NK-92 treated with Interleukin-12 subunit alpha and Interleukin-12 subunit beta, amount 100 ng/mL, for 24 hours (cell line): ENCODE data around the gene MSI2.

Source experiments
- DNase-seq: peaks from one replicate; lab custom pipeline; 2025; lab: John Stamatoyannopoulos, UW

MSI2 gene

GRCh38 chr17:57247261-57247660 lies 9.1 kb upstream of the MSI2 start:
- no peak for DNase-seq

- no peak for DNase-seq
Observed at GRCh38 chr17:57247913-57248312, 8.4 kb upstream of the MSI2 start.

- no peak for DNase-seq
Observed at GRCh38 chr17:57249520-57249919, 6.8 kb upstream of the MSI2 start.

GRCh38 chr17:57251211-57251787 lies 5.0 kb upstream of the MSI2 start:
- no peak for DNase-seq

DNA sequence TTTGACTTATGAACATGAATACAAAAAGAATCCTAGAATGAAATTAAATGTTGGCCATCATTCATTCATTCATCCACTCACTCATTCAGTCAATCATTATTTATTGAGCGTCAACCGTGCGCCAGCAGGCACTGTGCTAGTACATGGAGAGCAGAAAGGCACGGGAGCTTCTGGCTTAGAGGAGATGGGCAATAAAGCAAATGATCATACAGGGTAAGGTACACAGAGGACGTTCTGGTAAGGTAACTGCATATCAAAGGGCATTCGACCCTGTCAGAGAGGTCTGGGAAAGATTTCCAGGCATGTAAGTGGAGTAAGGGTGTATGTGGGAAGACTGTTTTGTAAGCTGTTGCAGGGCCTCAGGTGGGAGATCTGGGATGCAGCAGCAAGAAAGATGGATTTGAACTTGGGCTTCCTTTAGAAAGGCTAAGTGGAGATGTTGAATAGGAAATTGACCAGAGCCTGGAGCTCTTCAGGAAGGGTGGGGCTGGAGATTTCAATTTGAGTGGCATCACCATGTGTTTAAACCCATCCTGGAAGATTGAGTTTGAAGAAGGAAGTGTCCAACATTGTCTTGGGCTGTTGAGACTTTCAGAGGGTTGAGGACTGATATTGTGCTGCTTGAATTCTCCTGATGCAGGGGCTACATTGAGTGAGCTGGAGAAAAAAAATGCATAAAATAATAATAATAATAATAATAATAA lies 2.8 kb upstream of the MSI2 start:
- no peak for DNase-seq

DNA sequence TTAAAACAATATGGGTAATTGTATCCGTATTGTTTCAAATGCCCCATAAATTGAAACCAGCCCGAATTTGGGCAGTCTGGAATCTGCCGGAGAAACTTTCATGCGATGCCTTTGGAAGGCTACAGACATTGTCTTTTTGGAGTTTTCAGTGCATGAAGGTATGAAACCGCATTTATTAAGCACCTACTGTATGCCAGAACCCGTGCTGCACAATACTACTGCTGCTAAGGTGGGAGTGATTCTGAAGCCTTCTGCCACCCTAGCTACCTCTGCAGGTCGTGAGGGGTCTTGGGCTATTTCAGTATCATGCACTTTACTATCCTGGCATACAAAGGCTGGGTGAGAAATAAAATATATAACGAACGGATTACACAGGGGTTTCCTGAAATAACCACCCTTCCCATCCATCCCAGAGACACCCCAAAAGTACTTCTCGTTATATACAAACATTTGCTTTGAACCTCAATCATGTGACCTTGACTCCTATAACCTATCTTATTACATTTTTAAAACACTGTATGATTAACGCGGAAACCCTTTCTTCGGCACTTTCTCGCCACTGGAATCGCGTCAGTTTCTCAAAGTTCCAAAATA lies 1.0 kb upstream of the MSI2 start:
- no peak for DNase-seq

DNA sequence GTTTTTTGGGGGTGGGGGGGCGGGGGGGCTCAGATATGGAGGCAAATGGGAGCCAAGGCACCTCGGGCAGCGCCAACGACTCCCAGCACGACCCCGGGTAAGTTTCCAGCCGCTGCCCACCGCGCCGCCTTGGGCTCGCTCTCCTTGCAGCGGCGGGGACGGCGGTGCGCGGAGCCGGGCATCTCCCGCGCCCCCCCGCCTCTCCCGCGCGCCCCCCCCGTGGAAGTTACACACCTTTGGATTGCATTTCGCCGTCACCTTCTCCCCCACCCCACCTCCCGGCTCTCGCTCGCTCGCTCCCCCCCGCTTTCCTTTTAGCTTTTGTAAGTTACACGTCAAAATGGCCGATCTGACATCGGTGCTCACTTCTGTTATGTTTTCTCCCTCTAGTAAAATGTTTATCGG lies 387 bp downstream of the MSI2 start:
- no peak for DNase-seq

- no peak for DNase-seq
Observed at GRCh38 chr17:57257195-57257894, 1.0 kb downstream of the MSI2 start.

DNA sequence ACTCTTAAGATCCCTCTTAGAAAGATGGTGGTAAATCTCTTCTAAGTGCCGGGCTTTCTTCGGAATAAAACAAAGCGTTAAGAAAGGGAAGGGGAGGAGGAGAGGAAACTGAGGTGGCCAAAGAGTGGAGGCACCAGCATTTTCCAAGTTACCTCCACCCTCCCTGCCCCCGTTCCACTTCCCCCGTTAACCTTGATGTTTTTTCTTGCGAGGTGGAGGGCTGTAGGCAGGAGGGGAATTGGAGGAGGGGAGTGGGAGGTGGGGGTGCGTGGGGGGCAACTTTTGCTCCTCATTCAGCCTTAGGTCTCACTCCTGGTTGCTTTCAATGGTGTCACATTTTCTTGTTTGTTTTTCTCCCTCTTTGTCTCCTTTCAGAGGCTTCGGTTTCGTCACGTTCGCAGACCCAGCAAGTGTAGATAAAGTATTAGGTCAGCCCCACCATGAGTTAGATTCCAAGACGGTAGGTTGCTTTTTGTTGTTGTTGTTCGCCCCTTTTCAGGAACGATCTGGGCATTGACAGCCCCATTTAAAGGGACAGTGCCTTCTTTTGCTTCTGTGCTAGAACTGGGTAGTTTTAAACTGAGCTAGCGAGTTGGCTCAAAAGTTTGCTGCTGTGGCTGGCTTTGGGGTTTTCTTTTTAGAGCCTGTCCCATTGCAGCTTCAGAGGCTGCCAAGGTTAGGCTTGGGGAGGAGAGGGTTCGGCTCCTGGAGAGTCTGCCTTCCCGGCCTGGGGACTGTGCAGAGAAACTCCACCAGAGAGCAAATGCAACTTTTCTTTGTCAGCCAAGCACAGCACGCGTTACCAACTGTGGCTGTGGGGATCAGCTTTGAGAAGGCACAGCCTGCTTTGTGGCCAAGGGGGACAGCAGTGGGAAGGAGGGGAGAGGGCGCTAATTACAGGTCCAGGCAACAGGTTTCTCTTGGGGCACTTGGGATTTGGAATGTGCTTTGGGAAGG lies 1.9 kb downstream of the MSI2 start:
- DNase-seq, result no peak

GRCh38 chr17:57259306-57259705 lies 3.0 kb downstream of the MSI2 start:
- DNase-seq, result no peak

DNA sequence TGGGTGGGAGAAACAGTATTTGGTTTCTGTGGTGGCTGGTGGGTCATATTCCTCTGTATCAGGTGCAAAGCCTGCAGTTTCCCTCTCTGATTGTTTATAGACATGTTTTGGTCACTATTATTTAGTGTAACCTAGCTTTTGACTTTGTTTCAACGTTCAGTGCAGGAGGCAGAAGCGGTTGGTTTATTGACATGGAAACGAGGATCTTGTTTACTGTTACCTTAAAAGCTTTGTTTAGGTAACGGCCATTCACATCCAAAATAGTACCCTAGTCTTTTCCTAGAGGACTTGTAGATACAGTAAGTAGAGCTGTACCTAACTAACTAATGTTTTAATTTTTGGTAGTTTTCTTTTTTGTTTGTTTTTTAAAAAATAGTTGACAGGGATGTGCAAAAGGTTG lies 3.5 kb downstream of the MSI2 start:
- DNase-seq, result no peak

DNA sequence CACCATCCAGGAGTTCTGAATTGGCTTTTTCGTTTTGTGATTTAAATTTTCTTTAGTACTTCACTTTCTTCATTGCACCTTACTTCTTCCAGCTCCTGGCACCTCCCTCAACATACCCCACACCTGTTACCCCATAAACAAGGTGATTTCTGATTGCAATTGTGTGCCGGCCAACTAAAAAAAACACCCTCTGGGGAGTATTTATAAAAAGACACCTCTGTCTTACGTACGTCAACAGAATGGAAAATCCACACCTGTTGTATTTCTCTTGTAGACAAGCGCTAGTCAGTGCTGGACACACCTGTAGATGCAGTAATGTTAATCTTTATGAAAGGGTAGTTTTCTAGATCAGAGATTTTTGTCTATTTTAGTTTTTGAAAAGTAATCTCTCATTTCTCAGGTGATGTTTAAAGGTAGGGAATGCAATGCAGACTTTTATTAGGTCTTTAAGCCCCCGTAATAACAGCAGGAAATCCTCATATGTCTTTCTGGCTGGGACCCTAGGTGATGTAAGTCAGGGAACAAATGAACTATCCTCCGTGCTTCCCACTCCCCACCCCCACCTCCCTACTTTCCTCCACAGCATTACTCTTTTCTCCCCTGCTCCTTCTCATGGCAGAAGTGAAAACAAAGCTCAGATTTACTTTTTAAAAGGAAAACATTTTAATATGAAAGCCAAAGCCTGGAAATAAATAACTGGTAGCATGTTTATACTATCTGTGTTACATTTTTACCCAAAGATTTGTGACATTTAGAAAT lies 4.2 kb downstream of the MSI2 start:
- no peak for DNase-seq

DNA sequence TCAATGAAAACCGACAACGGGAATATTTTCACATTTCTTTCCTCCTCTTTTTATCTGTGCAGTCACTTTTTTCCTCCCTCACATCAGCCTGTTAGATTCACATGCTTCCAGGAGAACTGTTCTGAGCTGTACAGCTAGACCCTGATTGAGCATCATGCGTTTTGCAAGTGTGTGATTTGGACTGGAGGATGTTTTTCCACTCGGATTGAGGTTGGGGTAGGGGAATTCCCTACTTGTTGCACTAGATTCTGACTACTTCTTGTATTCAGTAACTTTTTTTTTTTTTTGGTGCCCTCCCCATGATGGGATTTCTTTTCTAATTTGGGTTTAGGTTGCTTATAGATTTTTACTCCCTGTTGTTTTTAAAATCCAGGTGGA lies 4.8 kb downstream of the MSI2 start:
- DNase-seq, result no peak

DNA sequence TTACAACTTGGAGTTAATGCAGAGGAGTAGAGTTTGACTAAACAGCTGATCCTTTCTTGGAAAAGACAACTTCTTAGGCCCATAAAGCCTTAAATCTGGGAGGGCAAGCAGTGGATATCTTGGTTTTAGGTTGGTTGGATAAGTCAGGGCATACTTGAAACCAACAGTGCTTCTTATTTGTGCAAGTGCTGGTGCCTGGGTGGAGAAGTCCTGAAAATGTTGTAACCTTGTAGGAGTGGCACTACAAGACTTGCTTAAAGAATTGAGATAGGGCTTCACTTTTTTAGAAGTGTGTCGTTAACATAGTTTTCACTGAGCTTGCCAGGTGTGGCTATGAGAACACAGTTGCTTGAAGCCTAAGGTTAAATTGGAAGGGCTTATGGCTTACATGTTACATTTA lies 6.2 kb downstream of the MSI2 start:
- no peak for DNase-seq

DNA sequence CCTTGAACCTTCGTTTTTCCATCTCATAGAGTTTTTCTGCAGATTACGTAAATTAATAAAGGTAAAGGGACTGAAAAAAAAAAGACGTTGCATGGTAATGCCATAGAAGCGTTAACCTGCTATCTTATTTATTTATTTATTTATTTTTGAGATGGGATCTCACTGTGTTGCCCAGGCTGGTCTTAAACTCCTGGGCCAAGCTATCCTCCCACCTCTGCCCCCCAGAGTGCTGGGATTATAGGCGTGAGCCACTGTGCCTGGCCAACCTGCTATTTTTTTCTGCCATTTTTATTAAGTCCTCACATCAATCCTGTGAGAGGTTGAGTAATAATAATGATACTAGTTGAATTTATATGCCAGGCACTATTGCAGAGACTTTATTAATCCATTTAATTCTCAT lies 7.9 kb downstream of the MSI2 start:
- no peak for DNase-seq

GRCh38 chr17:57264776-57265175 lies 8.5 kb downstream of the MSI2 start:
- no peak for DNase-seq

DNA sequence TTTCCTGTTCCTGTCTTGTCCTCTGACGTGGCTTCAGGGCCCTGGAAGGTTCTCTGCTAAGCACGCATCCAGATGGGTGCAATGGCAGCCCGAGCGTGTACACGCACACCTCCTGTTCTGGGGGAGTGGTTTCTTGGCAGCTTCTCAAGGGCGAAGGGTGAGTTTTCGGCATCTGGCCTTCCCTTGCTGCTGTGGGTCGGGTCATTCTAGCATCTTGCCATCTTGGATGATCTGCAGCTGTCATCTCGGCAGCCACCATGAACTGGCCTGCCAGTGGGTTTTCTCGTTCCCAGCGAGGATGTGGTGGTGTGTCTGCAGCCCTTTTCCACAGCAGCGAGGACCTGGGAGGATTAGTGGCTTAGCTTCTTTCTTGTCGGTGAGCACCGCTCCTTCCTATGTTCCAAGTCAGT lies 10.6 kb downstream of the MSI2 start:
- DNase-seq, result no peak

GRCh38 chr17:57268181-57268580 lies 11.9 kb downstream of the MSI2 start:
- no peak for DNase-seq

DNA sequence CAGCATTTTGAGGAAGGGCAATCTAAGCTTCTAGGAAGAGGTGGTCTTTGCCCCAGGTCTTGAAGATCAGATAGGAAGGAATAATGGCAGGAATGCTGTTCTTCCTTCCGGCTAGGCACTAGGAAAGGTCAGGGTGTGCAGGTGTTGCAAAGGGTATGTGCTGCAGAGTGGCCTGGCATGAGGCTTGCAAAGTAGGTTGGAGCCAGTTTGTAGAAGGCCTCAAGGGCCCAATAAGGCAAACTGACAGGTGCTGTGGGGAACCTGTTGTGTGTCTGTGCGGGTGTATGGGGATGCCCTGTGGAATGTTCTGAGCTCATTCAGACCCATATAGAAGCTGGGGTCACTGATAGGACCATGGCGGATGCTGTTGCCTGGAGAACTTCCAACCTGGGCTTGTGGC lies 12.7 kb downstream of the MSI2 start:
- DNase-seq, result no peak

- DNase-seq, result no peak
Observed at GRCh38 chr17:57269598-57270255, 13.4 kb downstream of the MSI2 start.

GRCh38 chr17:57270801-57271245 lies 14.5 kb downstream of the MSI2 start:
- no peak for DNase-seq
